ENCODE measurements around the gene ANKS1B.

Gene ANKS1B

DNA sequence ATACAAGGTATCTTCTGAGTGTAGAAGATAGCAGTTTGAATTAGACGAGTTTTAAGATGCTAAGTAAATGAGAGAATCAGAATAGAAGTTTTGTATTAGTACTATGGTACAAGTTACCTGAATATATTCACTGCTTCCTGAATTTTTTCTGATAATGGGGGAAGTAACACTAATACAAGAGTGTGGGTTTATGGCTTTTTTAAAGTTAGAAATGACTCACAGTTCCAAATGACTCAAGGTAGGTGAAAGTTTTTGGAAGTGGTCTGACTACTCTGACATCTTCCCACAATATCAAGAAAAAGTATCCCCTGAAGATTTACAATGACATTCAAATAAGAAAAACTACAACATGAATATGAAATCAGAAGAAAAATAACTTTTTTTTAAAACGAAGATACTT is 460.9 kb downstream of the ANKS1B start:
- no peaks in the 10 kb centered on the region for H3K4me1 ChIP-seq (ENCODE audit: control insufficient read depth, insufficient read depth, low read length)
- no peak overlapping the region for H3K9ac ChIP-seq (ENCODE audit: low read length)
- H3K36me3 ChIP-seq (ENCODE audit: control insufficient read depth, insufficient read depth, low read length) = no peaks in the 10 kb centered on the region
- H3K27me3 ChIP-seq (ENCODE audit: control insufficient read depth, insufficient read depth, low read length) = no peaks in the 10 kb centered on the region
- H3K4me3 ChIP-seq (ENCODE audit: low read length) = no peak overlapping the region
- H3K9me3 ChIP-seq (ENCODE audit: control insufficient read depth, low read length) = no peaks in the 10 kb centered on the region

DNA sequence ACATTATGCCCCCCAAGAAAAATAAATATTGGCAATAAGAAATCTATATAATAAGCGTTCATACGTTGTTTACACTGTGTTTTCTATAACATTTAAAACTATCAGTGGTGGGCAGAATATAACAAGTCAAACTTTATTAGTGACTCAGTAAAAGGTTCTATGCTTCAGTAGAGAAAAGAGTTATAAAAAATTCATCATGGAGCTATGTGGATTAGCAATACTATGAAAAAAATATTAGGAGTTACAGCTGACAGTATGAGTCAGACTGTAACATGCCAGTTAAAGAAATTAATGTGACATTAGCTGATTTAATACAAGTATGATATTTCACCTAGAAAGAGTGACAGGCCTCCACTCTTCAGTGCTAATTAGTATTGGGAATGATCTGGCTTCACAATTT is 462.3 kb downstream of the ANKS1B start:
- Histone ChIP-seq H3K9ac (ENCODE audit: low read length) (no peak overlapping the region), H3K27me3 (ENCODE audit: control insufficient read depth, insufficient read depth, low read length) (no peaks in the 10 kb centered on the region), H3K9me3 (ENCODE audit: control insufficient read depth, low read length) (no peaks in the 10 kb centered on the region), H3K4me3 (ENCODE audit: low read length) (no peak overlapping the region), H3K36me3 (ENCODE audit: control insufficient read depth, insufficient read depth, low read length) (no peaks in the 10 kb centered on the region), H3K4me1 (ENCODE audit: control insufficient read depth, insufficient read depth, low read length) (no peaks in the 10 kb centered on the region)

DNA sequence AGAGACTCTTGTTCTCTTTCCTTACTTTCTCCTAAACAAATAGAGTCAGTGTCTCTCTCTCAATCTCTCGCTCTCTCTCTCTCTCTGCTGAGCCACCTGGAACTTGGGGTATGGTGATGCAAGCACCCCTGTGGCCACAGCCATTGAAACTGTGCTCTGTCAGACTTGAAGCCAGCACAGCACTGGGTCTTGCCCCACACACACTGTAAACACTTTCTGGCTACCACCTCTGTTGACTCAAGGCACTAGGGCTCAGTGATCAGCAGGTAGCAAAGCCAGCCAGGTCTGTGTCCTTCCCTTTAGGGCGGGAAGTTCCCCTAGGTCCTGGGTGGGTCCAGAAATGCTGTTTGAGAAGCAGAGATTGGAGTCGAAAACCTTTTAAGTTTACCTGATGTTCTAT is 463.1 kb downstream of the ANKS1B start:
- no peaks in the 10 kb centered on the region for H3K36me3 ChIP-seq (ENCODE audit: control insufficient read depth, insufficient read depth, low read length)
- H3K9ac ChIP-seq (ENCODE audit: low read length) = no peak overlapping the region
- H3K4me1 ChIP-seq (ENCODE audit: control insufficient read depth, insufficient read depth, low read length) = no peaks in the 10 kb centered on the region
- no peaks in the 10 kb centered on the region for H3K27me3 ChIP-seq (ENCODE audit: control insufficient read depth, insufficient read depth, low read length)
- no peaks in the 10 kb centered on the region for H3K9me3 ChIP-seq (ENCODE audit: control insufficient read depth, low read length)
- no peak overlapping the region for H3K4me3 ChIP-seq (ENCODE audit: low read length)

GRCh38 chr12:99513066-99513465 is 471.7 kb downstream of the ANKS1B start:
- Histone ChIP-seq H3K9ac (ENCODE audit: low read length) (no peak overlapping the region), H3K4me3 (ENCODE audit: low read length) (no peak overlapping the region), H3K4me1 (ENCODE audit: control insufficient read depth, insufficient read depth, low read length) (no peaks in the 10 kb centered on the region), H3K9me3 (ENCODE audit: control insufficient read depth, low read length) (no peaks in the 10 kb centered on the region), H3K36me3 (ENCODE audit: control insufficient read depth, insufficient read depth, low read length) (no peaks in the 10 kb centered on the region), H3K27me3 (ENCODE audit: control insufficient read depth, insufficient read depth, low read length) (no peaks in the 10 kb centered on the region)

- Histone ChIP-seq H3K4me3 (ENCODE audit: low read length) (no peak overlapping the region), H3K9ac (ENCODE audit: low read length) (no peak overlapping the region), H3K27me3 (ENCODE audit: control insufficient read depth, insufficient read depth, low read length) (no peaks in the 10 kb centered on the region), H3K36me3 (ENCODE audit: control insufficient read depth, insufficient read depth, low read length) (no peaks in the 10 kb centered on the region), H3K4me1 (ENCODE audit: control insufficient read depth, insufficient read depth, low read length) (no peaks in the 10 kb centered on the region), H3K9me3 (ENCODE audit: control insufficient read depth, low read length) (no peaks in the 10 kb centered on the region)
These were observed 478.9 kb downstream of the ANKS1B start for GRCh38 chr12:99505805-99506204.

DNA sequence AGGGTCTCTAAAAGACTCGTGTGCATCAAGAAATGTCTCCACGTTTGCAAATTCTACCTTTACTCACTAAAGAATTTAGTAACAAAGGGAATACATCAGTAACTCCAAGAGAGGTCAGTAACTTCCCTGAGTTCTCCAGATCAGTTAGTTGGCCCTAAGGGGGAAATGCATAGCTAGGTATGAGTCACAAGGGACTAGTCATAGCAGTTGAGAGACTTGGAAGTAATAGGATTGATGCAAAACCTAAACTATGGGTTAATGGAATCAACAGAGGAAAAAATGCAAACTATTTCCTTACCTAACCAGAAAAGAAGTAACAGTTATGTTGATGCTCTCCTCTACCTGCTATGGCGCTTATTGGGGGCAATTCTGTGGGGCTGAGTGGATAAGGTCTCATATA is 486.0 kb downstream of the ANKS1B start:
- Histone ChIP-seq H3K27me3 (ENCODE audit: control insufficient read depth, insufficient read depth, low read length) (no peaks in the 10 kb centered on the region), H3K9me3 (ENCODE audit: control insufficient read depth, low read length) (no peaks in the 10 kb centered on the region), H3K36me3 (ENCODE audit: control insufficient read depth, insufficient read depth, low read length) (no peaks in the 10 kb centered on the region), H3K9ac (ENCODE audit: low read length) (no peak overlapping the region), H3K4me1 (ENCODE audit: control insufficient read depth, insufficient read depth, low read length) (no peaks in the 10 kb centered on the region), H3K4me3 (ENCODE audit: low read length) (no peak overlapping the region)

DNA sequence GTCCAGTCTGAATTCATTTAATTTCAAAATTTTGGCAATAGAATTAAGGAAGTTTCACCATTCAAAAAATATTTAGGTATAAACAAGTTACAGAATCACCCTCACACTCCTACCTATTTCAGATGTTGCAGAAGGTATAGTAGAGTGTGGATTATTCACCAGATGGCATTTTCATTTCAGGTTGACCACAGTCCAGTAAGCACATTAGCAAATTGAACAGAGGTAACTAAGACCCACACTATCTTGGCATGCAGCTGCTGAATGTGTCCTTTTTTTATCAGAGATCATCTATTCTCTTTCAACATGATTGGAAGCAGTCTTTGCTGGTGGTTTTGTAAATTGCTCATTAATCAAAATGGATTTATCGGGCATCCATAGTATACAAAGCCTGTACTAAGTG is 488.9 kb downstream of the ANKS1B start:
- Histone ChIP-seq H3K36me3 (ENCODE audit: control insufficient read depth, insufficient read depth, low read length) (no peaks in the 10 kb centered on the region), H3K9ac (ENCODE audit: low read length) (no peak overlapping the region), H3K4me3 (ENCODE audit: low read length) (no peak overlapping the region), H3K9me3 (ENCODE audit: control insufficient read depth, low read length) (no peaks in the 10 kb centered on the region), H3K4me1 (ENCODE audit: control insufficient read depth, insufficient read depth, low read length) (no peaks in the 10 kb centered on the region), H3K27me3 (ENCODE audit: control insufficient read depth, insufficient read depth, low read length) (no peaks in the 10 kb centered on the region)

GRCh38 chr12:99493197-99493596 is 491.5 kb downstream of the ANKS1B start:
- Histone ChIP-seq H3K27me3 (ENCODE audit: control insufficient read depth, insufficient read depth, low read length) (no peaks in the 10 kb centered on the region), H3K36me3 (ENCODE audit: control insufficient read depth, insufficient read depth, low read length) (no peaks in the 10 kb centered on the region), H3K9ac (ENCODE audit: low read length) (no peak overlapping the region), H3K9me3 (ENCODE audit: control insufficient read depth, low read length) (no peaks in the 10 kb centered on the region), H3K4me1 (ENCODE audit: control insufficient read depth, insufficient read depth, low read length) (no peaks in the 10 kb centered on the region), H3K4me3 (ENCODE audit: low read length) (no peak overlapping the region)

DNA sequence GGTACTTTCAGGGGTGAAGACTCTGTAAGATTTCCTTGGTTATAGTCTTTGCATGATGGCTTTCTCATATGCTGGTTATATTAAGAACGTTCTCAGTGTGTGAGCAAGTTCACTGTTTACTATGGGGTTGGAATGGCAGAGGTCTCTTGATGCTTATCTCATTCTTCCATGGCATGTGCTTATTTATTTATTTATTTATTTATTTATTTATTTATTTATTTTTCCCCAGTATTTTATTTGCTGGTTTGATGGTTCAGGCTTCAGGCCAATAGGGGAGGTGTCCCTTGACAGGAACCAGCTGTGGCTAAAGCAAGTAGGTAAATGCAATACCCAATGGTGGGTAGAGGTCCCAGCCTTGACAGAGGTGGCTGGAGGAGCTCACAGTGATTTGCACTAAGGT is 498.5 kb downstream of the ANKS1B start:
- Histone ChIP-seq H3K4me3 (ENCODE audit: low read length) (no peak overlapping the region), H3K4me1 (ENCODE audit: control insufficient read depth, insufficient read depth, low read length) (no peaks in the 10 kb centered on the region), H3K9ac (ENCODE audit: low read length) (no peak overlapping the region), H3K27me3 (ENCODE audit: control insufficient read depth, insufficient read depth, low read length) (no peaks in the 10 kb centered on the region), H3K9me3 (ENCODE audit: control insufficient read depth, low read length) (no peaks in the 10 kb centered on the region), H3K36me3 (ENCODE audit: control insufficient read depth, insufficient read depth, low read length) (no peaks in the 10 kb centered on the region)

- no peaks in the 10 kb centered on the region for H3K27me3 ChIP-seq (ENCODE audit: control insufficient read depth, insufficient read depth, low read length)
- H3K9me3 ChIP-seq (ENCODE audit: control insufficient read depth, low read length) = no peaks in the 10 kb centered on the region
- H3K9ac ChIP-seq (ENCODE audit: low read length) = no peak overlapping the region
- H3K4me3 ChIP-seq (ENCODE audit: low read length) = no peak overlapping the region
- H3K4me1 ChIP-seq (ENCODE audit: control insufficient read depth, insufficient read depth, low read length) = no peaks in the 10 kb centered on the region
- H3K36me3 ChIP-seq (ENCODE audit: control insufficient read depth, insufficient read depth, low read length) = no peaks in the 10 kb centered on the region
These were observed 505.6 kb downstream of the ANKS1B start for GRCh38 chr12:99479149-99479548.

DNA sequence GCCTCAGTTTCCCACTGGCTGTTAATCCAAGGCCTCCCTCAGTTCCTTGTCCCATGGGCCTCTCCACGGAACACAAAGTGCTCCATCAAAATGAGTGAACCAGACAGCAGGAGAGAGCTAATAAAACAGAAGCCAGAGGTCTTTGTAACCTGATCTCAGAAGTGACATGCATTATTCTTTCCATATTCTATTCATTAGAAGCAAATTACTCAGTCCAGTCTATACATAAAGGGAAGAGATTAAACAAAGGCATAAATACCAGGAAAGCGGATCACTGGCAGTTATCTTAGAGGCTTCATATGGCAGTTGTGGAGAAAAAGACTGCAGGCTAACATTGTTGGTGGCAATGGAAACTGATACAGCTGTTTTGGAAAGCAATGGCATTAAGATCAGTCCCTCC is 507.8 kb downstream of the ANKS1B start:
- Histone ChIP-seq H3K4me1 (ENCODE audit: control insufficient read depth, insufficient read depth, low read length) (no peaks in the 10 kb centered on the region), H3K27me3 (ENCODE audit: control insufficient read depth, insufficient read depth, low read length) (no peaks in the 10 kb centered on the region), H3K9me3 (ENCODE audit: control insufficient read depth, low read length) (no peaks in the 10 kb centered on the region), H3K36me3 (ENCODE audit: control insufficient read depth, insufficient read depth, low read length) (no peaks in the 10 kb centered on the region), H3K9ac (ENCODE audit: low read length) (no peak overlapping the region), H3K4me3 (ENCODE audit: low read length) (no peak overlapping the region)

DNA sequence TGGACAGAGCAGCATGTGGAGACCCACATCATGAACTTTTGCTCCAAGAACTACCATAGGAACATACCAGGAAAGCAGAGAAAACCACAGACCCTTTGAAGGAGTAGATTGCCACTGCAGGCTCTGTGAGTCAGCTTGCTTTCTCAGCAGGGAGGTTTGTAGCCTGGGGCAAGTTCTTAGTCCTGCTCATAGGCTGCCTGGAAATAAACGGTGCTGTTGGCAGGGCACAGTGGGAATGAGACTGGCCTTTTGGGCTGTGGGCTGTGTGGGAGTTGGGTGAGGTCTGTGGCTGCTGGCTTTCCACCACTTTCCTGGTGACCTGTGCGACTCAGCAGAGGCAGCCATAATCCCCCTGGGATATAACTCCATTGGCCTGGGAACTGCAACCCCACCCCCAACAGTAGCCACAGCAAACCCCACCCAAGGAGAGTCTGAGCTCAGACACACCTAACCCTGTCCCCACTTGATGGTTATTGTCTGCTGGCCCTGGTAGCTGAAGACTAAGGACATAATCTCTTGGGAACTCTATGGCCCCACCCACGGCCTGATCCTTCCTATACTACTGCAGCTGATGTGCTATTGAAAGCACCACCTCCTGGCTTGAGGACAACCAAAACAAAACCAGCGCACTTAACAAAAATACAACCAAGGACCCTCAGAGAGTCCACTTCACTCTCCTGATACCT is 529.2 kb downstream of the ANKS1B start:
- Histone ChIP-seq H3K36me3 (ENCODE audit: control insufficient read depth, insufficient read depth, low read length) (no peaks in the 10 kb centered on the region), H3K9ac (ENCODE audit: low read length) (no peak overlapping the region), H3K27me3 (ENCODE audit: control insufficient read depth, insufficient read depth, low read length) (no peaks in the 10 kb centered on the region), H3K9me3 (ENCODE audit: control insufficient read depth, low read length) (no peaks in the 10 kb centered on the region), H3K4me3 (ENCODE audit: low read length) (no peak overlapping the region), H3K4me1 (ENCODE audit: control insufficient read depth, insufficient read depth, low read length) (no peaks in the 10 kb centered on the region)
